Measurements from ENCODE around the gene MAVS.
"Not testable (repeated sequence)": the region's sequence is repeated elsewhere in the genome, so short reads cannot be mapped to it uniquely, and the experiment has no call there.

The MAVS gene

DNA sequence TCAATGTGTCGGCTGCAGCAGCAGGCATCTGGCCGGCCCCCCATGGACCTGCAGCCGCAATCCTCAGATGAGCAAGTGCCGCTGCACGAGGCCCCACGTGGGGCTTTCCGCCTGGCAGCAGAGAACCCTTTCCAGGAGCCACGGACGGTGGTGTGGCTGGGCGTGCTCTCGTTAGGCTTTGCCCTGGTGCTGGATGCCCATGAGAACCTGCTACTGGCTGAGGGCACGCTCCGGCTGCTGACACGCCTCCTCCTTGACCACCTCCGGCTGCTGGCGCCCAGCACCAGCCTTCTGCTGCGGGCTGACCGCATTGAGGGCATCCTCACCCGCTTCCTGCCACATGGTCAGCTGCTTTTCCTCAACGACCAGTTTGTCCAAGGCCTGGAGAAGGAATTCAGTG is 22.8 kb upstream of the MAVS start:
- Histone ChIP-seq H3K4me3 (ENCODE audit: low read depth, low read length) (no peak overlapping the region), H3K9me3 (no peaks in the 10 kb centered on the region), H3K4me1 (peaks cover 12% of the 10 kb centered on the region), H3K27me3 (no peaks in the 10 kb centered on the region), H3K36me3 (peaks cover 8% of the 10 kb centered on the region)
- TF ChIP-seq, protein P1, sequence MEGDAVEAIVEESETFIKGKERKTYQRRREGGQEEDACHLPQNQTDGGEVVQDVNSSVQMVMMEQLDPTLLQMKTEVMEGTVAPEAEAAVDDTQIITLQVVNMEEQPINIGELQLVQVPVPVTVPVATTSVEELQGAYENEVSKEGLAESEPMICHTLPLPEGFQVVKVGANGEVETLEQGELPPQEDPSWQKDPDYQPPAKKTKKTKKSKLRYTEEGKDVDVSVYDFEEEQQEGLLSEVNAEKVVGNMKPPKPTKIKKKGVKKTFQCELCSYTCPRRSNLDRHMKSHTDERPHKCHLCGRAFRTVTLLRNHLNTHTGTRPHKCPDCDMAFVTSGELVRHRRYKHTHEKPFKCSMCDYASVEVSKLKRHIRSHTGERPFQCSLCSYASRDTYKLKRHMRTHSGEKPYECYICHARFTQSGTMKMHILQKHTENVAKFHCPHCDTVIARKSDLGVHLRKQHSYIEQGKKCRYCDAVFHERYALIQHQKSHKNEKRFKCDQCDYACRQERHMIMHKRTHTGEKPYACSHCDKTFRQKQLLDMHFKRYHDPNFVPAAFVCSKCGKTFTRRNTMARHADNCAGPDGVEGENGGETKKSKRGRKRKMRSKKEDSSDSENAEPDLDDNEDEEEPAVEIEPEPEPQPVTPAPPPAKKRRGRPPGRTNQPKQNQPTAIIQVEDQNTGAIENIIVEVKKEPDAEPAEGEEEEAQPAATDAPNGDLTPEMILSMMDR (IDR thresholded peaks at IDR 0.05; ENCODE audit: low read depth, low read length): no peak
- DNase-seq: no peak

DNA sequence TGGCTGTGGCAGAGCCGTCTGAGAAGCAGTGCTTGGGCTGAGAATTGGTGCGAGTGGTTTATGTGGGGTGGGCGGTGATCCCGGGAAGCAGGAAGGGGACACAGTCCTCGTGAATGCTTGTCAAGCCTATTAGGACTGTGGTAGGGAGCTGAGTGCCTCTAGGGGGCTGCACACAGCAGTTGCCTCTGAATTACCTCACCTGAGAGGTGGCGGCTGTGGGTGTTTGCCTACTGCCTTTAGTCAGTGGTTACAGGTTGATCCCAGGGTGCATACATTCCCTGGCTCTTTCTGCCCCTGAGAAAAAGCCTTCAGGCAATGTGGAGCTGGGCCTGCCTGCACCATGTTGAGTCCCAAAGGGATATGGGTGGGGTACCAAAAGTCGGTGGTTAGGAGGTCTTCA is 21.1 kb upstream of the MAVS start:
- TF ChIP-seq, protein P1 (IDR thresholded peaks at IDR 0.05; ENCODE audit: low read depth, low read length): peak; percentile 9; the same call in 1 of the 2 replicates
- peaks cover 7% of the 10 kb centered on the region for H3K4me1 ChIP-seq
- no peak overlapping the region for H3K4me3 ChIP-seq (ENCODE audit: low read depth, low read length)
- H3K27me3 ChIP-seq: no peaks in the 10 kb centered on the region
- no peaks in the 10 kb centered on the region for H3K9me3 ChIP-seq
- peaks cover 8% of the 10 kb centered on the region for H3K36me3 ChIP-seq
- no peak for DNase-seq

DNA sequence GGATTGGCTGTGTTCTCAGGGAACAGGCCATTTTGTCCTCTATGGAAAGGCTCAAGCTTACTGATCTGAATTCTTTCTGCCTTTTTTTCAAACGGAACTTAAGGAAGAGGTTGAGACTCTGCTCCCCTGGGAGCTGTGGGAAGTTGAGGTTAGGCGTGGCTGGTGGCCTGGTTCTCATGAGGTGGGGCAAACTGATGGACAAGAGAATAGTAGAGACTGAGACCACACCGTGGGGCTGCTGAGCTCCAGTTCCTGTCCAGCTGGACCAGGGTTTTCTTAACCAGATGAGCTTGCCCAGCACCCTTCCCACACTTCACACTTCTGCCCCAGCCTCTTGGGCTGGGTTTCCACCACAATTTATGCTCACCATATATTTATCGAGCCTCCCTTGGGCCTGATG is 20.2 kb upstream of the MAVS start:
- no peak for DNase-seq
- Histone ChIP-seq H3K4me3 (ENCODE audit: low read depth, low read length) (no peak overlapping the region), H3K9me3 (no peaks in the 10 kb centered on the region), H3K4me1 (peaks cover 7% of the 10 kb centered on the region), H3K36me3 (peaks cover 8% of the 10 kb centered on the region), H3K27me3 (no peaks in the 10 kb centered on the region)
- TF ChIP-seq, protein P1 (IDR thresholded peaks at IDR 0.05; ENCODE audit: low read depth, low read length): no peak

DNA sequence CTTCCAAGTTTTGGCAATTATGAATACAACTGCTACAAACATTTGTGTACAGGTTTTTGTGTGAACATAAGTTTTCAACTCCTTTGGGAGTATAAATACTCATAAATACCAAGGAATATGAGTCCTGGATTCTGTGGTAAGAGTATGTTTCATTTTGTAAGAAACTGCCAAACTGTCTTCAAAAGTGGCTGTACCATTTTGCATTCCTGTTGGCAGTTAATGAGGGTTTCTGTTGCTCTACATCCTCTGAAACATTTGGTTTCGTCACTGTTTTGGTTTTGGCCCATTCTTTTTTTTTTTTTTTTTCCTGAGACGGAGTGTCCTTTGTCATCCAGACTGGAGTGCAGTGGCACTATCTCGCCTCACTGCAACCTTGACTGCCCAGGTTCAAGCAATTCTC is 17.8 kb upstream of the MAVS start:
- DNase-seq: no peak
- no peaks in the 10 kb centered on the region for H3K9me3 ChIP-seq
- peaks cover 7% of the 10 kb centered on the region for H3K4me1 ChIP-seq
- H3K4me3 ChIP-seq (ENCODE audit: low read depth, low read length): no peak overlapping the region
- H3K36me3 ChIP-seq: peaks cover 5% of the 10 kb centered on the region
- H3K27me3 ChIP-seq: no peaks in the 10 kb centered on the region
- TF ChIP-seq, protein P1 (IDR thresholded peaks at IDR 0.05; ENCODE audit: low read depth, low read length): no peak

DNA sequence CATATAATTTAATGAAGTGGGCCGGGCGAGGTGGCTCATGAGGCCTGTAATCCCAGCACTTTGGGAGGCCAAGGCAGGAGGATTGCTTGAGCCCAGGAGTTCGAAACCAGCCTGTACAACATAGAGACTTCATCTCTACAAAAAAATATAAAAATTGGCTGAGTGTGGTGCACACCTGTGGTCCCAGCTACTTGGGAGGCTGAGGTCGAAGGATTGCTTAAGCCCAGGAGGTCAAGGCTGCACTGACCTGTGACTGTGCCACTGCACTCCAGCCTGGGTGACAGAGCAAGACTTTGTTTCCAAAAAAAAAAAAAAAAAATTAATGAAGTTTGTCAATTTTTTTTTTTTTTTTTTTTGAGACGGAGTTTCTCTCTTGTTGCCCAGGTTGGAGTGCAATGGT is 16.7 kb upstream of the MAVS start:
- not testable (repeated sequence) for H3K4me3 ChIP-seq (ENCODE audit: low read depth, low read length); H3K27me3 ChIP-seq; H3K4me1 ChIP-seq; DNase-seq; H3K9me3 ChIP-seq; H3K36me3 ChIP-seq

DNA sequence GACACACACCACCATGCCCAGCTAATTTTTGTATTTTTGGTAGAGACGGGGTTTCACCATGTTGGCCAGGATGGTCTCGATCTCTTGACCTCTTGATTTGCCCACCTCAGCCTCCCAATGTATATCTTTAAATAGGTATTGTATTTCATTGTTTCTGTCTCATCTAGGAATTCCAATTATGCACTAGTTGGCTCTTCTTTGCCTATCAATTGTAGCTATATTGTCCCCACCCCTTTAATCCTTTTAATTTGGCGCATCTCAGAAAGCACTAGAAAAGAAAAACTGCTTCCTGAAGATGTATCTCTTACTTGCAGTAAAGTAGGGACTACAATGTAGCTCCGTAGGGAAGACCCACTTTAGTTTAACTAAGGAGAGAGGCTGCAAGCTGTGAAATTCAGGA is 10.5 kb upstream of the MAVS start:
- no peaks in the 10 kb centered on the region for H3K4me1 ChIP-seq
- no peaks in the 10 kb centered on the region for H3K27me3 ChIP-seq
- H3K36me3 ChIP-seq: no peaks in the 10 kb centered on the region
- TF ChIP-seq, protein P1 (IDR thresholded peaks at IDR 0.05; ENCODE audit: low read depth, low read length): no peak
- H3K4me3 ChIP-seq (ENCODE audit: low read depth, low read length): no peak overlapping the region
- DNase-seq: no peak
- H3K9me3 ChIP-seq: no peaks in the 10 kb centered on the region

DNA sequence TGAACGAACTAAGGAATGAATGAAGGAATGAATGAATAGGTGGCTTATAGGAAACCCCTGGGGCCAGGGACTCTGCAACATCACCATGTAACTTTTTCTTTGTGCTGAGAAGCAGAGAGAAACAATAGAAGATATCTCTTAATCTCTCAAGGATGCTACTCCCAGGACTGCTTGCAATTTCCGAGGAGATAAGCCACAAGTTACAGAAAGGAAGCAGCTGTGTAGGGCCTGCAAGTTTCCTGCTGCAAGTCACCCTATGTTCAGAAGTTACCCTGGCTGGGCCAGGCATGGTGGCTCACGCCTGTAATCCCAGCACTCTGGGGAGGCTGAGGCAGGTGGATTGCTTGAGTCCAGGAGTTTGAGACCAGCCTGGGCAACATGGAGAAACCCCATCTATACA is 7.3 kb upstream of the MAVS start:
- no peaks in the 10 kb centered on the region for H3K27me3 ChIP-seq
- TF ChIP-seq, protein P1 (IDR thresholded peaks at IDR 0.05; ENCODE audit: low read depth, low read length): no peak
- peaks cover 5% of the 10 kb centered on the region; the same call in 1 of the 2 replicates for H3K4me1 ChIP-seq
- H3K4me3 ChIP-seq (ENCODE audit: low read depth, low read length): no peak overlapping the region
- no peaks in the 10 kb centered on the region for H3K9me3 ChIP-seq
- no peaks in the 10 kb centered on the region for H3K36me3 ChIP-seq
- DNase-seq: no peak

DNA sequence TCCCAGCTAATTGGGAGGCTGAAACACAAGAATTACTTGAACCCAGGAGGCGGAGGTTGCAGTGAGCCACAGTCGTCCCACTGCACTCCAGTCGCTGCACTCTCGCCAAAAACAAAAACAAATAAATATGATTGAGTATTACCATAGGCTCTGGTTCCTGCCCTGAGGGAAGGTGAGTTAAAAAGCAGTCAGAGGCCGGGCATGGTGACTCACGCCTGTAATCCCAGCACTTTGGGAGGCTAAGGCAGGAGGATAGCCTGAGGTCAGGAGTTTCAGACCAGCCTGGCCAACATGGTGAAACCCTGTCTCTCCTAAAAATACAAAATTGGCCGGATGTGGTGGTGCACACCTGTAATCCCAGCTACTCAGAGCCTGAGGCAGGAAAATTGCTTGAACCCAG is 6.4 kb upstream of the MAVS start:
- H3K9me3 ChIP-seq; H3K4me3 ChIP-seq (ENCODE audit: low read depth, low read length); H3K27me3 ChIP-seq; H3K4me1 ChIP-seq; H3K36me3 ChIP-seq; DNase-seq: not testable (repeated sequence)
